ENCODE results near the gene PTDSS2. TPM values are rescaled to one million over a fixed set of nuclear protein-coding genes. Genes with fewer than 3 reads are reported as not detected.

The PTDSS2 gene
- total RNA-seq, 2 donors from 2014 or later, result 23.6 to 23.8 TPM

DNA sequence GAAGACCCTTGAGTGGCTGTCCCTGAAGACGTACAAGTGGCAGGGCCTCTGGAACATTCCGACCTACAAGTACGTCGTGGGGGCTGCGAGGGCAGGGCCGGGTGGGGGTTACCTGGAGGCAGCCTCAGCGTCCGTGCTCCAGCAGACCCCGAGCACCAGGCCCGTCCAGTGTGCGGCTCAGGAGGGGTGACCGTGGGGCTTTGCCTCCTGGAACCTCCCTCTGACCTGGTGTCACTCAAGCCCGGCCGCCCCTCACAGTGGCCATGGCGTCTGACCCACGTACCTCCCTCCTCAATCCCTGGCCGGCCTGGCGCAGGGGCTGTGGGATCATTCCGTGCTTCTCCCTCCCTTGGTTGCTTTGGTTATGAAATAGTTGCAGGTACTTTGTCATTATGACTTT is 38.5 kb downstream of the PTDSS2 start:
- Mint-ChIP-seq H3K27ac (peak overlapping the region in 1 of 2 donors; percentile 59), H3K36me3 (no peaks in the 10 kb centered on the region), H3K9me3 (no peaks in the 10 kb centered on the region)
- no peak for DNase-seq (ENCODE audit: low spot score in 2 of 2)
- ATAC-seq, result no peak

GRCh38 chr11:488992-489391 is 38.9 kb downstream of the PTDSS2 start:
- no peak for ATAC-seq

DNA sequence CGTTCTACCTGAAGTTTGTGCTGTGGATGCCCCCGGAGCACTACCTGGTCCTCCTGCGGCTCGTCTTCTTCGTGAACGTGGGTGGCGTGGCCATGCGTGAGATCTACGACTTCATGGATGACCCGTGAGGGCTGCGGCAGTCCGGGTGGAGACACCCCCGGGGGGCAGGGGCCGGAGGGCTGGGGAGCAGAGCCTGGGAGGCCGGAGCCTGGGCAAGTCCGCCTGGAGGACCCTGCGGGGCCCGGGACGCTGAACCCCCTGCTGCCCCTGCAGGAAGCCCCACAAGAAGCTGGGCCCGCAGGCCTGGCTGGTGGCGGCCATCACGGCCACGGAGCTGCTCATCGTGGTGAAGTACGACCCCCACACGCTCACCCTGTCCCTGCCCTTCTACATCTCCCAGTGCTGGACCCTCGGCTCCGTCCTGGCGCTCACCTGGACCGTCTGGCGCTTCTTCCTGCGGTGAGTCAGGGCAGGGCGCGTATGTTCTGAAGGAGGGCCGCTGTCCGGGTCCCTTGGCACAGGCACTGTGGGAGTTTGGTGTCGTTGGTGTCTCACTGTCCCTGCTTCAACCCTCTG is 39.6 kb downstream of the PTDSS2 start:
- peak overlapping the region in 1 of 2 donors; percentile 44 for H3K27ac Mint-ChIP-seq
- DNase-seq (ENCODE audit: low spot score in 2 of 2), result no peak
- ATAC-seq, result no peak
- no peaks in the 10 kb centered on the region for H3K36me3 Mint-ChIP-seq
- H3K9me3 Mint-ChIP-seq, result no peaks in the 10 kb centered on the region

More at GRCh38 chr11:488992-489391, 38.9 kb downstream of the PTDSS2 start:
- no peaks in the 10 kb centered on the region for H3K9me3 Mint-ChIP-seq
- no peak for DNase-seq (ENCODE audit: low spot score in 2 of 2)
- no peaks in the 10 kb centered on the region for H3K36me3 Mint-ChIP-seq
- peak overlapping the region in 1 of 2 donors; percentile 59 for H3K27ac Mint-ChIP-seq

GRCh38 chr11:490186-490929 is 40.3 kb downstream of the PTDSS2 start:
- DNase-seq (ENCODE audit: low spot score in 2 of 2), result no peak
- H3K27ac Mint-ChIP-seq, result no peak overlapping the region
- no peak for ATAC-seq
- no peaks in the 10 kb centered on the region for H3K9me3 Mint-ChIP-seq
- H3K36me3 Mint-ChIP-seq, result no peaks in the 10 kb centered on the region

DNA sequence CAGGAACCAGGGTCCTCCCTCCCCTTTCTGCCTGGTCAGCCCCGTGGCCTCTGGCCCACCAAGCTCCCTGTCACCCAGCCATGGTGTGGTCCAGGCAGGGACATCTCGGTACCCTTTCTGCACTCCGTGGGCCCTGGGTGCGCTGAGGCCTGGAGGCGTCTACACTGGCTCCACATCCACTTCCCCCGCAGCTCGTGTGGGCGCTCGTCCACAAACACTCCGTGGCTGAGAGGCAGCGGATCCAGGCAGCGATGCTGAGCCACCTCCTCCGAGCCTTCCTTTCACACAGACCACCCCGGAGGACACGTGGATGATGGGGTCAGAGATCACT is 40.8 kb downstream of the PTDSS2 start:
- Mint-ChIP-seq H3K27ac (no peak overlapping the region), H3K9me3 (no peaks in the 10 kb centered on the region), H3K36me3 (no peaks in the 10 kb centered on the region)
- peak in 1 of 2 donors; percentile 18 for ATAC-seq
- DNase-seq (ENCODE audit: low spot score in 2 of 2), result no peak

GRCh38 chr11:491358-491757 is 41.3 kb downstream of the PTDSS2 start:
- H3K9me3 Mint-ChIP-seq, result no peaks in the 10 kb centered on the region
- no peaks in the 10 kb centered on the region for H3K36me3 Mint-ChIP-seq
- H3K27ac Mint-ChIP-seq, result no peak overlapping the region
- DNase-seq (ENCODE audit: low spot score in 2 of 2), result no peak
- no peak for ATAC-seq

GRCh38 chr11:492427-493226 is 42.5 kb downstream of the PTDSS2 start:
- H3K27ac Mint-ChIP-seq, result peak overlapping the region; percentile 80 to 82
- DNase-seq (ENCODE audit: low spot score in 2 of 2) (no peak), ATAC-seq (no peak)
- H3K9me3 Mint-ChIP-seq, result no peaks in the 10 kb centered on the region
- H3K36me3 Mint-ChIP-seq, result peaks cover 6 to 8% of the 10 kb centered on the region in 2 donors

GRCh38 chr11:494761-495536 is 44.9 kb downstream of the PTDSS2 start:
- no peak for DNase-seq (ENCODE audit: low spot score in 2 of 2)

GRCh38 chr11:495537-495931 is 45.5 kb downstream of the PTDSS2 start:
- peaks cover 15 to 17% of the 10 kb centered on the region in 2 donors for H3K36me3 Mint-ChIP-seq
- H3K27ac Mint-ChIP-seq, result peak overlapping the region; percentile 64 to 73
- DNase-seq (ENCODE audit: low spot score in 2 of 2) (no peak), ATAC-seq (no peak)
- H3K9me3 Mint-ChIP-seq, result no peaks in the 10 kb centered on the region

More at GRCh38 chr11:494761-495536, 44.9 kb downstream of the PTDSS2 start:
- Mint-ChIP-seq H3K36me3 (peaks cover 15 to 17% of the 10 kb centered on the region in 2 donors), H3K27ac (peak overlapping the region; percentile 64 to 87), H3K9me3 (no peaks in the 10 kb centered on the region)
- ATAC-seq, result no peak

GRCh38 chr11:496834-497564 is 46.9 kb downstream of the PTDSS2 start:
- H3K27ac Mint-ChIP-seq, result peak overlapping the region; percentile 1 to 22
- no peaks in the 10 kb centered on the region for H3K9me3 Mint-ChIP-seq
- ATAC-seq, result no peak
- no peak for DNase-seq (ENCODE audit: low spot score in 2 of 2)
- peaks cover 15 to 17% of the 10 kb centered on the region in 2 donors for H3K36me3 Mint-ChIP-seq

DNA sequence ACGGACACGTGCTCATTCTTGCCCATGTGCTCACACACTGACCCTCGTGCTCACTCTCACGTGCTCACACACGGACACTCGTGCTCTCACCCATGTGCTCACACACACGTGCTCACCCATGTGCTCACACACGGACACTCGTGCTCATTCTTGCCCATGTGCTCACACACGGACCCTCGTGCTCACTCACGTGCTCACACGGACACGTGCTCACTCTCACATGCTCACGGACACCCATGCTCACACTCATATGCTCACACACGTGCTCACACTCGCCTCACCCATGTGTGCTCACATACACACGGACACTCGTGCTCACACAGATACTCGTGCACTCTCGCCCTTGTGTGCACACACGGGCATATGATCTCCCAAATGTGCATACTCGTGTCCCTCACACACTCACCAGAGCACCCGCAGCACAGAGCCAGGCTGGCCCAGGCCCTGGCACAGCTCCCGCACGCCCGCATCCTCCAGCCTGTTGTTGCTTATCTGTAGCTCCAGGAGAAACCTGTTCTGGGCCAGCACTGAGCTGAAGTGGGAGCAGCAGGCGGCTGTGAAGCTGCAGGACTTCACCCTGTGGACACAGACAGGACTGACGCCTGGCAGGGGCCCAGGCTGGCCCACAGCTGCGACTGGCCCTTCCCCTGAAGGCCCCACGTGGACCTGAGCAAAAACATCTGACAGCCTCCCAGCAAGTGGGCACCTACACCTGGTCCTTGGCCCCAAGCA is 47.7 kb downstream of the PTDSS2 start:
- ATAC-seq, result no peak
- DNase-seq (ENCODE audit: low spot score in 2 of 2), result no peak
- Mint-ChIP-seq H3K36me3 (peaks cover 15 to 17% of the 10 kb centered on the region in 2 donors), H3K27ac (peak overlapping the region; percentile 57 to 73), H3K9me3 (no peaks in the 10 kb centered on the region)

GRCh38 chr11:498297-499181 is 48.5 kb downstream of the PTDSS2 start:
- ATAC-seq (no peak), DNase-seq (ENCODE audit: low spot score in 2 of 2) (no peak)
- H3K9me3 Mint-ChIP-seq, result no peaks in the 10 kb centered on the region
- H3K27ac Mint-ChIP-seq, result peak overlapping the region in 1 of 2 donors; percentile 73
- peaks cover 15 to 17% of the 10 kb centered on the region in 2 donors for H3K36me3 Mint-ChIP-seq

DNA sequence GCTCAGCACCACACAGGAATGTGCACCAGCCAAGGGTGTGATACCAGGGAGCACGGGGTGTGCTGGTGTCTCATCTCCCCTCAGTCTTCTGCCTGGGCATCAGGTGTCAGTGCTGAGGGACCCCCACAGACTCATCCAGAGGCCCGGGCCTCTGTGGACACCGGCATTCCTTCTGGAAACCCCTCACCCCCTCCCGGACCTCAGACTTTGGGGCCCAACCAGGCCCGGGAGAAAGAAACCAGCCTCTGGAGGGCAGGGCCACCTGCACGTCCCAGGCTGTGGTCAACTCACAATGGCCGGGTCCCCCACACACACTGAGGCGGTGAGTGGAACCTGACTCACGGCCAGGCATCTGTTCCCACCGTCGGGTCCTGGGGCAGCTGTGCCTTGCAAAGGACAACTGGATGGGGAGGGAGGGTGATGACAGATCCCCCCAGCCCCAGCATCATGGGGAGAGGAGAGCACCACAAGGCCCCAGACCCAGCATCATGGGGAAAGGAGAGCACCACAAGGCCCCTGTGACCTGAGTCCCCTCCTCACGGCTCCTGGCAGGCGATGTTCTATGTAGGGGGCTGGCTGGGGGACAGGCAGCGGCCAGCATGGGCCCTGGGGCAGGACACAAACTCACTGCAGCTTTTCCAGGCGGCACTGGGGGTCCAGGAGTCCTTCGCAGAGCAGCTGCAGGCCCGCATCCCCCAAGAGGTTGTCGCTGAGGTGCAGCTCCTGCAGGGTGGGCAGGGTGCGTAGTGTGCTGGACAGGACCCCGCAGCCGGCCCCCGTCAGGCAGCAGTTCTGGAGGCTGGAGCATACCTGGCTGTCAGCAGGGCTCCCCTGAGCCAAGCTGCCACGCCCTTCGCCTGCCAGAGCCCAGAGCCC is 49.4 kb downstream of the PTDSS2 start:
- peak overlapping the region; percentile 16 to 36 for H3K27ac Mint-ChIP-seq
- ATAC-seq, result no peak
- no peak for DNase-seq (ENCODE audit: low spot score in 2 of 2)
- H3K9me3 Mint-ChIP-seq, result no peaks in the 10 kb centered on the region
- peaks cover 15 to 17% of the 10 kb centered on the region in 2 donors for H3K36me3 Mint-ChIP-seq

Measured in activated naive CD4-positive, alpha-beta T cell treated with anti-CD3 and anti-CD28 coated beads, Interleukin-2, amount 50 U/mL, for 72 hours (primary cell).